ENCODE measurements around the gene CDH23. TPM values are rescaled to one million over a fixed set of nuclear protein-coding genes. Genes with fewer than 3 reads are reported as not detected.

CDH23 gene
- total RNA-seq, 1 experiment from 2014 or later = 0.02 TPM

DNA sequence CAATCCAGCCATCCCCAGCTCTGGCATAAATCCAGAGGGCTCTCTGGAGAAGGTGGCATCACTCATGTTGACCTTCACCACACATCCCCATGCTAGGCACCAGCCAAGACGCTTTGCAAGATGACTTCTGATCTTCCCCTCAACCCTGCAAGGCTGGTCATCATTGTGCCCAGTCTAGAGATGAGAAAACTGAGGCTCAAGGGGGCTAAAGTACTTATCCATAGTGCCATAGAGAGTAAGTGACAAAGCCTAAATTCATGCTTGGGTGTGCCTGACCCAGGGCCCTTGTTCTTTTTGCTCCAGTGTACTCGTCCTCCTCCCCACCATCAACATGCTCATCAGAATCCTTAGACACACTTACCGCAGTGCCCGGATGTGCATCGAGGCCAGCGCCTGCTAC lies 324.6 kb downstream of the CDH23 start:
- TF ChIP-seq, protein P1, sequence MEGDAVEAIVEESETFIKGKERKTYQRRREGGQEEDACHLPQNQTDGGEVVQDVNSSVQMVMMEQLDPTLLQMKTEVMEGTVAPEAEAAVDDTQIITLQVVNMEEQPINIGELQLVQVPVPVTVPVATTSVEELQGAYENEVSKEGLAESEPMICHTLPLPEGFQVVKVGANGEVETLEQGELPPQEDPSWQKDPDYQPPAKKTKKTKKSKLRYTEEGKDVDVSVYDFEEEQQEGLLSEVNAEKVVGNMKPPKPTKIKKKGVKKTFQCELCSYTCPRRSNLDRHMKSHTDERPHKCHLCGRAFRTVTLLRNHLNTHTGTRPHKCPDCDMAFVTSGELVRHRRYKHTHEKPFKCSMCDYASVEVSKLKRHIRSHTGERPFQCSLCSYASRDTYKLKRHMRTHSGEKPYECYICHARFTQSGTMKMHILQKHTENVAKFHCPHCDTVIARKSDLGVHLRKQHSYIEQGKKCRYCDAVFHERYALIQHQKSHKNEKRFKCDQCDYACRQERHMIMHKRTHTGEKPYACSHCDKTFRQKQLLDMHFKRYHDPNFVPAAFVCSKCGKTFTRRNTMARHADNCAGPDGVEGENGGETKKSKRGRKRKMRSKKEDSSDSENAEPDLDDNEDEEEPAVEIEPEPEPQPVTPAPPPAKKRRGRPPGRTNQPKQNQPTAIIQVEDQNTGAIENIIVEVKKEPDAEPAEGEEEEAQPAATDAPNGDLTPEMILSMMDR (IDR thresholded peaks at IDR 0.05; ENCODE audit: unreplicated experiment) = no peak
- H3K9me3 Mint-ChIP-seq (ENCODE audit: unreplicated experiment) = no peaks in the 10 kb centered on the region
- no peaks in the 10 kb centered on the region for H3K27me3 Mint-ChIP-seq (ENCODE audit: insufficient read depth, unreplicated experiment)
- no TSS peak for BruUV-seq (replicated peaks)
- no peak overlapping the region for H3K27ac Mint-ChIP-seq (ENCODE audit: low read depth, unreplicated experiment)
- POLR2A ChIA-PET = no interaction called here
- CTCF ChIA-PET = no interaction called here
- H3K36me3 Mint-ChIP-seq (ENCODE audit: insufficient read depth, unreplicated experiment) = no peaks in the 10 kb centered on the region
- H3K4me1 Mint-ChIP-seq (ENCODE audit: insufficient read depth, unreplicated experiment) = no peaks in the 10 kb centered on the region
- intact Hi-C loops (cut with micrococcal nuclease) = no loop called here
- H3K4me3 Mint-ChIP-seq (ENCODE audit: unreplicated experiment) = no peak overlapping the region
- DNase-seq (ENCODE audit: unreplicated experiment) = no peak

DNA sequence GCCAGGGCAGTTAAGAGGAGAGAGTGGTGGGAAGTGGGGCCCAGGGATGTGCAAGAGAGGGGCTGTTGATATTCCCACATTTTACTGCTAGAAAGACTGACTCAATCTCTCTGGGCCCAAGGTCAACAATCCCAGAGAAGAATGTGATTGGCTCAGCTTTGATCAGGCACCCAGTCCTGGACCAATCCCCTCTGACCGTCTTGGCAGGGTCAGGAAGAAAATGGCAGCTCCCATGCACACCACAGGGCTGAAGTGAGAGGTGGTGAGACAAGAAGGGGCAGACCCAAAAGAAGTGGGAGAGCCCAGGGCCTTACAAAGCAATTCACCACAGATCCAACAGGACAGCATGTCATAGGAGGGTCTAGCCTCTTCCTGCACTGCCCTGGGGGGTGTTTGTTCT lies 326.1 kb downstream of the CDH23 start:
- ChIA-PET POLR2A (interaction anchor here (0.7 kb wide), 1 partner anchor 109 kb away, joined by 3 read pairs; no protein-coding TSS in a partner anchor), CTCF (interaction anchor here (0.7 kb wide), 1 partner anchor 14 kb away, joined by 3 read pairs; no protein-coding TSS in a partner anchor)
- intact Hi-C loops (cut with micrococcal nuclease) = no loop called here
- Mint-ChIP-seq H3K4me1 (ENCODE audit: insufficient read depth, unreplicated experiment) (peaks cover 4% of the 10 kb centered on the region), H3K36me3 (ENCODE audit: insufficient read depth, unreplicated experiment) (no peaks in the 10 kb centered on the region), H3K4me3 (ENCODE audit: unreplicated experiment) (no peak overlapping the region), H3K27me3 (ENCODE audit: insufficient read depth, unreplicated experiment) (no peaks in the 10 kb centered on the region), H3K9me3 (ENCODE audit: unreplicated experiment) (no peaks in the 10 kb centered on the region), H3K27ac (ENCODE audit: low read depth, unreplicated experiment) (no peak overlapping the region)
- no TSS peak for BruUV-seq (replicated peaks)
- DNase-seq (ENCODE audit: unreplicated experiment) = no peak
- TF ChIP-seq, protein P1 (IDR thresholded peaks at IDR 0.05; ENCODE audit: unreplicated experiment) = no peak

- no peaks in the 10 kb centered on the region for H3K27me3 Mint-ChIP-seq (ENCODE audit: insufficient read depth, unreplicated experiment)
These were observed 326.6 kb downstream of the CDH23 start for GRCh38 chr10:71723311-71723710.

DNA sequence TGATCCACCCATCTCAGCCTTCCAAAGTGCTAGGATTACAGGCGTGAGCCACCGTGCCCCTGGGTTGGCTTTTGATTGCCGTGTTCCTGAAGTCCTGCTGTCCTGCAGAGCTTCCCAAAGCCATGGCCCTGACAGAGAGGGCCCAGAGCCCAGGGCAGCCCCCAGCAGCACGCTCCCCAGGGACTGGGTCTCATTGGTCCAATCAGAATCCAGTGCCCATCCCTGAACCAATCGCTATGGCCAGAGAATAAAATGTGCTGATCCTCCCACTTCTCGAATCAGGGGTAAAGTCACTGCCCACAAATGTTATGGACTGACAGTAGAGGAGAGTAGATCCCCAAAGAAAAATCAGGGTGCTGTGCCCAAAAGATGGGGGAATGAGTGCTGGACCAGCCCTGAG lies 327.8 kb downstream of the CDH23 start:
- H3K9me3 Mint-ChIP-seq (ENCODE audit: unreplicated experiment) = no peaks in the 10 kb centered on the region
- ChIA-PET CTCF (interaction anchor here (0.7 kb wide), 1 partner anchor 175 kb away, joined by 4 read pairs; no protein-coding TSS in a partner anchor), POLR2A (no interaction called here)
- peaks cover 18% of the 10 kb centered on the region for H3K4me1 Mint-ChIP-seq (ENCODE audit: insufficient read depth, unreplicated experiment)
- no peaks in the 10 kb centered on the region for H3K36me3 Mint-ChIP-seq (ENCODE audit: insufficient read depth, unreplicated experiment)
- BruUV-seq (replicated peaks) = no TSS peak
- DNase-seq (ENCODE audit: unreplicated experiment) = no peak
- TF ChIP-seq, protein P1 (IDR thresholded peaks at IDR 0.05; ENCODE audit: unreplicated experiment) = no peak
- H3K27me3 Mint-ChIP-seq (ENCODE audit: insufficient read depth, unreplicated experiment) = no peaks in the 10 kb centered on the region
- intact Hi-C loops (cut with micrococcal nuclease) = no loop called here
- no peak overlapping the region for H3K27ac Mint-ChIP-seq (ENCODE audit: low read depth, unreplicated experiment)
- no peak overlapping the region for H3K4me3 Mint-ChIP-seq (ENCODE audit: unreplicated experiment)

More at GRCh38 chr10:71723311-71723710, 326.6 kb downstream of the CDH23 start:
- no peak for DNase-seq (ENCODE audit: unreplicated experiment)
- POLR2A ChIA-PET = interaction anchor here (0.7 kb wide), 1 partner anchor 109 kb away, joined by 3 read pairs; no protein-coding TSS in a partner anchor
- Mint-ChIP-seq H3K4me3 (ENCODE audit: unreplicated experiment) (no peak overlapping the region), H3K4me1 (ENCODE audit: insufficient read depth, unreplicated experiment) (peaks cover 7% of the 10 kb centered on the region), H3K36me3 (ENCODE audit: insufficient read depth, unreplicated experiment) (no peaks in the 10 kb centered on the region), H3K9me3 (ENCODE audit: unreplicated experiment) (no peaks in the 10 kb centered on the region), H3K27ac (ENCODE audit: low read depth, unreplicated experiment) (no peak overlapping the region)
- TF ChIP-seq, protein P1 (IDR thresholded peaks at IDR 0.05; ENCODE audit: unreplicated experiment) = no peak
- no TSS peak for BruUV-seq (replicated peaks)
- CTCF ChIA-PET = no interaction called here
- intact Hi-C loops (cut with micrococcal nuclease) = no loop called here
